Esophagus muscularis mucosa (tissue), 3 donors: ENCODE data around the gene ZNF385C.

ENCODE experiments used
- CTCF ChIP-seq, 3 experiments: fragments of 200-600 bp in 2 of 3; fragments of 450-650 bp in 1 of 3; sonication (generic) in 2 of 3; IDR thresholded peaks; one replicate each; pipeline ENCODE4 v1.5.1; 2017 to 2019; ENCODE audit warnings: antibody characterized with exemption in 3 of 3, mild to moderate bottlenecking in 2 of 3, moderate library complexity in 1 of 3
- POLR2AphosphoS5 ChIP-seq, 2 donors: sonication (generic); formaldehyde crosslinking; IDR thresholded peaks; one replicate each; pipeline ENCODE4 v1.6.1; 2017; ENCODE audit warnings: antibody characterized with exemption in 2 of 2

- TF ChIP-seq CTCF (IDR thresholded peaks at IDR 0.05) (no peak), POLR2AphosphoS5 (IDR thresholded peaks at IDR 0.05) (no peak)
These were observed 58.2 kb downstream of the ZNF385C start for GRCh38 chr17:42039794-42040763.
